EL (cell line): Measurements from ENCODE around the gene GIPC2.

Experiments
- DNase-seq: peaks from one replicate; pipeline ENCODE4 v3.0.0-alpha.2; 2016

GIPC2 gene

GRCh38 chr1:78153092-78153736 is 107.4 kb downstream of the GIPC2 start:
- no peak for DNase-seq

- no peak for DNase-seq
Measured at GRCh38 chr1:78155121-78155520, 109.4 kb downstream of the GIPC2 start.

GRCh38 chr1:78156805-78157521 is 111.2 kb downstream of the GIPC2 start:
- DNase-seq: peak; percentile 73

- DNase-seq: peak; percentile 18
Measured at GRCh38 chr1:78165816-78166215, 120.0 kb downstream of the GIPC2 start.

GRCh38 chr1:78168306-78168705 is 122.5 kb downstream of the GIPC2 start:
- DNase-seq: peak; percentile 46

- no peak for DNase-seq
Measured at GRCh38 chr1:78170859-78171258, 125.1 kb downstream of the GIPC2 start.

GRCh38 chr1:78171736-78172590 is 126.2 kb downstream of the GIPC2 start:
- peak; percentile 71 for DNase-seq

- DNase-seq: peak; percentile 75
Measured at GRCh38 chr1:78176448-78176847, 130.7 kb downstream of the GIPC2 start.

GRCh38 chr1:78177708-78178270 is 132.0 kb downstream of the GIPC2 start:
- DNase-seq: no peak

GRCh38 chr1:78178816-78179215 is 133.1 kb downstream of the GIPC2 start:
- DNase-seq: no peak

GRCh38 chr1:78184460-78185072 is 138.8 kb downstream of the GIPC2 start:
- no peak for DNase-seq
